ENCODE results near the gene EIF3CL. TPM values are rescaled to one million over a fixed set of nuclear protein-coding genes. Genes with fewer than 3 reads are reported as not detected.
"Not testable (repeated sequence)": the region's sequence is repeated elsewhere in the genome, so short reads cannot be mapped to it uniquely, and the experiment has no call there.

Gene EIF3CL
- total RNA-seq, result 100 to 1,000 TPM; 221 to 364 (median 267) TPM

- not testable (repeated sequence) for H3K27ac ChIP-seq; H3K36me3 ChIP-seq; H3K9me3 ChIP-seq; H3K4me1 ChIP-seq; DNase-seq (ENCODE audit: low spot score in 2 of 2); H3K27me3 ChIP-seq
- peak within 1 kb of the TSS; percentile 20 for H3K4me3 ChIP-seq
- no CpG with 5 or more reads among the region's 66 CpGs for WGBS
Observed at GRCh38 chr16:28403220-28404072, at the start of gene EIF3CL. EIF3CL (minus strand) TSS chr16:28403841; CDS start chr16:28403618, 223 bp downstream.

DNA sequence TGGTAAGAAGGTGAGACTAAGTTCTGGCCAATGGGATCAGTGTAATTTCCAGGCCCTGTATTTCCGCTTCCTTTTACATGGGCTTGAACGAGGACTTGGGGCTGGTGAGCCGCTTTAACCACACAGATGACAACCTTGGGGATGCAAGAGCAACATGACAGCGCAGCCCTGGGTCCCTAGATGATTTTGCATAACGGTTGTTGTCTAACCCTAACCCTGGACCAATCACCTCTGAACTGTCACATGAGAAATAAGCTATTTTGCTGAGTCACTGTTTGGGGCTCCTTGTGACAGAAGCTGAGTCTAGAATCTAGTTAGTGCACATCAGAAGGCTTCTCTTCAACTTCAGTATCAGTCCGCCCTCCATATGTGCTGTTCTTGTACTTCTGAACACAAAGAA lies 43.4 kb upstream of the EIF3CL start:
- not testable (repeated sequence) for H3K9me3 ChIP-seq; DNase-seq (ENCODE audit: low spot score in 2 of 2); H3K4me1 ChIP-seq; H3K27ac ChIP-seq; H3K36me3 ChIP-seq; H3K4me3 ChIP-seq; H3K27me3 ChIP-seq
- WGBS, result no CpG with 5 or more reads among the region's 6 CpGs

- H3K27ac ChIP-seq; H3K9me3 ChIP-seq; H3K36me3 ChIP-seq; H3K4me1 ChIP-seq; H3K27me3 ChIP-seq; DNase-seq (ENCODE audit: low spot score in 2 of 2); H3K4me3 ChIP-seq: not testable (repeated sequence)
- WGBS, result no CpG with 5 or more reads among the region's 4 CpGs
Observed at GRCh38 chr16:28446388-28446787, 42.7 kb upstream of the EIF3CL start.

- H3K9me3 ChIP-seq; H3K36me3 ChIP-seq; H3K4me3 ChIP-seq; H3K27me3 ChIP-seq; DNase-seq (ENCODE audit: low spot score in 2 of 2); H3K4me1 ChIP-seq; H3K27ac ChIP-seq: not testable (repeated sequence)
- 91% methylated on average over 2 of the region's 6 CpGs for WGBS
Observed at GRCh38 chr16:28443943-28444342, 40.3 kb upstream of the EIF3CL start.

GRCh38 chr16:28438899-28439298 lies 35.3 kb upstream of the EIF3CL start:
- H3K27me3 ChIP-seq, H3K4me1 ChIP-seq, H3K36me3 ChIP-seq, H3K9me3 ChIP-seq, H3K4me3 ChIP-seq, H3K27ac ChIP-seq: not testable (repeated sequence)
- WGBS, result 46% methylated on average over 4 of the region's 6 CpGs
- peak in 1 of 2 donors; percentile 37 for DNase-seq (ENCODE audit: low spot score in 2 of 2)

DNA sequence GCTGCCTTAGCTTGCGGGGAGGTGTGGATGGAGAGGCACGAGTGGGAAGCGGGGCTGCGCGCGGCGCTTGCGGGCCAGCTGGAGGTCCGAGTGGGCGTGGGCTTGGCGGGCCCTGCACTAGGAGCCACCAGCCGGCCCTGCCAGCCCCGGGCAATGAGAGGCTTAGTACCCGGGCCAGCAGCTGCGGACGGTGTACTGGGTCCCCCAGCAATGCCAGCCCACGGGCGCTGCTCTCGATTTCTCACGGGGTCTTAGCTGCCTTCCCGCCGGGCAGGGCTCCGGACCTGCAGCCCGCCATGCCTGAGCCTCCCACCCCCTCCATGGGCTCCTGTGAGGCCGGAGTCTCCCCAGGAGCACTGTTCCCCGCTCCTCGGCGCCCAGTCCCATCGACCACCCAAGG lies 31.7 kb upstream of the EIF3CL start:
- WGBS, result no CpG with 5 or more reads among the region's 29 CpGs
- peak in 1 of 2 donors; percentile 37 for DNase-seq (ENCODE audit: low spot score in 2 of 2)
- H3K9me3 ChIP-seq, H3K27me3 ChIP-seq, H3K36me3 ChIP-seq, H3K4me1 ChIP-seq, H3K27ac ChIP-seq, H3K4me3 ChIP-seq: not testable (repeated sequence)

DNA sequence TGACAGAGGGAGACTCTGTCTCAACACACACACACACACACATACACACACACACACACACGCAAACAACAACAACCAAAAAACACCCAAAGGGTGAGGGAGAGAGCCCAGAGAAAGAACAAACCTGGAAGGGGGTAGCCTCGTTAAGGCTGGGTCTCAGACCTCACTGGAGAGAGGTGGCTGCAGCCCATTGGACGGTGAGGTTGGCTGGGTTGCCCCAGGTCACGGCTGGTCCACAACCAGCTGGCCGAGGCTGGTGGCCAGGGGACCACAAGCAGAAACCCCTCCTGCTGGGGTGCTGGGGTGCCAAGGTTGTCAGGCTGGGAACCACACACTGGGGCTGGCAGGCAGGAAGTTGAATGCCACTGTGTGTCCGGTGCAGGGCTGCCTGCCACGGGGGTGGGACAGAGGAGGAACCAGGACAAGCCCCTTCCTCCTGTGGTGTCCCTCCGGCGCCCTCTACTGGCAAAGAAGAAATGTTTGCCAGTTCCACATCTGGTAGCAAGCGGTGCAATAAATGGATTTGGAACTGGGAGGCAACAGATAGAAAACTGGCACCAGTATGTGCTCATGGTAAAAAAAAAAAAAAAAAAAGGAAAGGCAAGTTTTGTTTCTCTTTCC lies 22.5 kb upstream of the EIF3CL start:
- not testable (repeated sequence) for H3K4me3 ChIP-seq; H3K4me1 ChIP-seq; H3K27ac ChIP-seq; H3K27me3 ChIP-seq; DNase-seq (ENCODE audit: low spot score in 2 of 2); H3K36me3 ChIP-seq; H3K9me3 ChIP-seq
- no CpG with 5 or more reads among the region's 10 CpGs for WGBS

GRCh38 chr16:28421071-28421750 lies 17.6 kb upstream of the EIF3CL start:
- no CpG with 5 or more reads among the region's 11 CpGs for WGBS
- not testable (repeated sequence) for H3K4me1 ChIP-seq; H3K9me3 ChIP-seq; H3K4me3 ChIP-seq; H3K36me3 ChIP-seq; H3K27me3 ChIP-seq; H3K27ac ChIP-seq; DNase-seq (ENCODE audit: low spot score in 2 of 2)

- H3K27ac ChIP-seq; H3K27me3 ChIP-seq; H3K9me3 ChIP-seq; H3K4me3 ChIP-seq; H3K4me1 ChIP-seq; DNase-seq (ENCODE audit: low spot score in 2 of 2); H3K36me3 ChIP-seq: not testable (repeated sequence)
- no CpG with 5 or more reads among the region's 30 CpGs for WGBS
Observed at GRCh38 chr16:28417033-28417432, 13.4 kb upstream of the EIF3CL start.

GRCh38 chr16:28414530-28414929 lies 10.9 kb upstream of the EIF3CL start:
- H3K9me3 ChIP-seq, H3K27ac ChIP-seq, H3K4me3 ChIP-seq, H3K36me3 ChIP-seq, H3K27me3 ChIP-seq, H3K4me1 ChIP-seq: not testable (repeated sequence)
- peak; percentile 20 to 47 for DNase-seq (ENCODE audit: low spot score in 2 of 2)
- WGBS, result 93% methylated on average over 14 of the region's 18 CpGs

- not testable (repeated sequence) for DNase-seq (ENCODE audit: low spot score in 2 of 2); H3K4me3 ChIP-seq; H3K4me1 ChIP-seq; H3K27me3 ChIP-seq; H3K27ac ChIP-seq; H3K9me3 ChIP-seq; H3K36me3 ChIP-seq
- WGBS, result no CpG with 5 or more reads among the region's 7 CpGs
Observed at GRCh38 chr16:28413585-28413984, 9.9 kb upstream of the EIF3CL start.

GRCh38 chr16:28392054-28392453 lies 11.6 kb downstream of the EIF3CL start:
- H3K4me1 ChIP-seq, H3K36me3 ChIP-seq, H3K4me3 ChIP-seq, H3K9me3 ChIP-seq, H3K27ac ChIP-seq, H3K27me3 ChIP-seq: not testable (repeated sequence)
- peak in 1 of 2 donors; percentile 5 for DNase-seq (ENCODE audit: low spot score in 2 of 2)
- WGBS, result no CpG with 5 or more reads among the region's 5 CpGs

DNA sequence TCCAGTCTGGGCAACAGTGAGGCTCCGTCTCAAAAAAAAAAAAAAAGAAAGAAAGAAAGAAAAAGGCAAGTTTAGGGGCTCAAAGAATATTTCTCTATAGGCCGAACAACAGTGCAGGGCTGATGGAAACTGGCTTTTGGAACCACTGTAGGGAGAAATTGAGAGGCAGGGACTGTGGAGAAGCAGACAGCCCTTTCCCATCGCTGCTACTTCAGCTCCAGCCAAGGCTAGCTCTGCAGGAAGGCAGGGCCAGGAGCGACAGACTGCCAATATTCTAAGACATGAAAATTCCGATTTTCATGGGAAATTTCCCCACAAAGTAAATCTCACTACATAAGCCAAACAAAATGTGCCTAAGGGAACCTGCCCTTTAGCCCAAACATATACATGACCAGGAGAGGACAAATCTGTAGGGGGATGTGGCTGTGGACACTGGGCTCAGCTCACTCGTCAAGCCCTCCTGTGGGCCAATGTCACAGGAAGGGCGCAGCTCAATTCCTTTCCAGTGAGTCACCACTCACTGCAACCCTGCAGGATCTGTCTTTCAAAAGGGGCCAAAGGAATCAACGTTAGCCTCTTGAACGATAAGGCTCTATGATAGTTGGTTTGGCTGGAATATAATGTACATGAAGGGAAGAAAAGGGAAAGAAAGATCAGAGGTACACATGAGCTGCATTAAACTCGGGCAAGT lies 21.3 kb downstream of the EIF3CL start:
- H3K9me3 ChIP-seq; H3K4me1 ChIP-seq; H3K27ac ChIP-seq; DNase-seq (ENCODE audit: low spot score in 2 of 2); H3K36me3 ChIP-seq; H3K27me3 ChIP-seq; H3K4me3 ChIP-seq: not testable (repeated sequence)
- no CpG with 5 or more reads among the region's 10 CpGs for WGBS

DNA sequence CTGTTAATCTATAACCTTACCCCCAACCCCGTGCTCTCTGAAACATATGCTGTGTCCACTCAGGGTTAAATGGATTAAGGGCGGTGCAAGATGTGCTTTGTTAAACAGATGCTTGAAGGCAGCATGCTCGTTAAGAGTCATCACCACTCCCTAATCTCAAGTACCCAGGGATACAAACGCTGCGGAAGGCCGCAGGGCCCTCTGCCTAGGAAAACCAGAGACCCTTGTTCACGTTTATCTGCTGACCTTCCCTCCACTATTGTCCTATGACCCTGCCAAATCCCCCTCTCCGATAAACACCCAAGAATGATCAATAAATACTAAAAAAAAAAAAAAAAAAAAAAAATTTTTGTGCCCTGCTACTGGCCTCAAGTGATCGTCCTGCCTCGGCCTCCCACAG lies 25.8 kb downstream of the EIF3CL start:
- peak in 1 of 2 donors; percentile 43 for DNase-seq (ENCODE audit: low spot score in 2 of 2)
- 87% methylated on average over 6 of the region's 10 CpGs for WGBS
- not testable (repeated sequence) for H3K36me3 ChIP-seq, H3K27me3 ChIP-seq, H3K4me3 ChIP-seq, H3K9me3 ChIP-seq, H3K27ac ChIP-seq, H3K4me1 ChIP-seq

All from suprapubic skin (tissue), 4 donors.